Measurements from ENCODE around the gene RRBP1.

Gene RRBP1

GRCh38 chr20:17712708-17713107 is 30.7 kb upstream of the RRBP1 start:
- no peak for TF ChIP-seq CTCF (IDR thresholded peaks at IDR 0.05)

- TF ChIP-seq CTCF (IDR thresholded peaks at IDR 0.05) = no peak
Observed at GRCh38 chr20:17712201-17712600, 30.2 kb upstream of the RRBP1 start.

- no peak for TF ChIP-seq CTCF (IDR thresholded peaks at IDR 0.05)
Observed at GRCh38 chr20:17711267-17711627, 29.2 kb upstream of the RRBP1 start.

DNA sequence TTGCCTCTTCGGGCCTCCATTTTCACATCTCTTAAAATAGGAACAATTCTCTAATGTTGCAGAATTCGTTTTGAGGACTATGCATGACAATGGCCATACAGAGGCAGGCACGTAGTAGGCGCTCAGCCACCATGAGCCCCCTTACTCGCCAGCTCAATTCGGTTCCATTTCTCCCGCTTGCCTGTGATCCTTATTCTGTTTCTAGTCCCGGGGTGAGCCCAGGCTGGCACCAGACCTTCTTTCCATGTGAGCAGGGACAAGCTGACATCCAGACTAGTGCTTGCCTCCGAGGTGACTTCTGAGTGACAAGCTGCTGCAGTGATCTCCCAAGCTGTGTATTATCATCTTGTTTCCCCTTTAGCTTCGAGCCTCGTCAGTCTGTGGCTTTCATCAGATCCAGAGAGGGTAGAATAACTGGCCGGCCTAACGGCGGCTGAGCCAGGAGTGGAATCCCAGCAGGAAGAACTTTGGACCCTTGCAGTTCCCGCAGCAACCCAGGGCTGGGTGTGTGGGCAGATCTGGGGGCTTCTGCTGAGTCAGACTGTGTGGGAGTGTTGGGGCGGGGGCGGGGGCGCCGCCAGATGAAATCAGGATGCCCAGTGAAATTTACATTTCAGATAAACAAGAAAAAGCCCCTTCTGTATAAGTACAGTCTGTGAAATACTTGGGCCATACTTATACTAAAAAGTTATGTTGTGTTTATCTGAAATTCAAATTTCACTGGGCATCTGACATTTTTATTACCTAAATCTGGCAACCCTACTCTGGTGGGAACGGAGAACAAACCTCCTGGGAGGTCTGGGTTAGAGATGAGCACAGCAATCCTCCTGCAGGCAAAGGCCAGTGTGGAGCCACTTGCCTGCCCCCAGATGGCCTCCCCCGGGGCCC is 28.6 kb upstream of the RRBP1 start:
- no peak for TF ChIP-seq CTCF (IDR thresholded peaks at IDR 0.05)

- TF ChIP-seq CTCF (IDR thresholded peaks at IDR 0.05) = no peak
Observed at GRCh38 chr20:17709361-17710293, 27.6 kb upstream of the RRBP1 start.

- TF ChIP-seq CTCF (IDR thresholded peaks at IDR 0.05) = no peak
Observed at GRCh38 chr20:17708675-17709360, 26.8 kb upstream of the RRBP1 start.

GRCh38 chr20:17706632-17707031 is 24.6 kb upstream of the RRBP1 start:
- no peak for TF ChIP-seq CTCF (IDR thresholded peaks at IDR 0.05)
